ENCODE results near the gene FRMD4B. TPM values are rescaled to one million over a fixed set of nuclear protein-coding genes. Genes with fewer than 3 reads are reported as not detected.

Gene FRMD4B
- total and polyA plus RNA-seq, 2 experiments from 2014 or later: 6.4 to 12.8 TPM

DNA sequence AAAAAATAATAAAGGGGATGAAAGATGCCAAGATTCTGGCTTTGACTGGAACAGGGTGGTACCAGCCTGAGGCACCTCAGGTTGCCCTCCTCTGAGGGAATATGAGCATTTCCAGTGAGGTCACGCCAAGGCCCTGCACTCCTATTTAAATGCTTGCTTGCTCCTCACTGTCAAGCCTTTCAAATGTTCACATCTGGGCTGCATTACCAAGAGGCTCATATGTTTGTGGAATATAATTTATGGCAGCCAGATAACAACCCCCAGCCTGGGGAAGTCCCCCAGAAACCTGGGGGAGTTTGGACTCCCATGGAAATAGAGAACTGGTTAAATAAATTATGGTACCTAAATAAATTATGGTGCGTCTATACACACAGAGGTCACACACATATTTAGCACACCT lies 88.4 kb downstream of the FRMD4B start:
- H3K4me3 ChIP-seq: no peak overlapping the region
- H4K20me1 ChIP-seq (replicated peaks; ENCODE audit: insufficient read depth): no peaks in the 10 kb centered on the region
- H3K79me2 ChIP-seq (replicated peaks; ENCODE audit: insufficient read depth): no peaks in the 10 kb centered on the region
- no peak overlapping the region for H3K4me2 ChIP-seq
- no peaks in the 10 kb centered on the region for H3K9me3 Mint-ChIP-seq
- H3K27me3 ChIP-seq (ENCODE audit: insufficient read depth): no peaks in the 10 kb centered on the region
- H3K4me1 Mint-ChIP-seq: peaks cover 6% of the 10 kb centered on the region; the same call in 2 of the 3 replicates
- H3K27me3 Mint-ChIP-seq (ENCODE audit: insufficient read depth, low read depth, poor library complexity): peaks cover 3% of the 10 kb centered on the region
- H3K27ac ChIP-seq (ENCODE audit: low read depth): no peak overlapping the region
- no peak overlapping the region for H3K4me3 Mint-ChIP-seq
- no peaks in the 10 kb centered on the region for H3K36me3 Mint-ChIP-seq (ENCODE audit: low read depth)
- peaks cover 8% of the 10 kb centered on the region for H3K4me1 ChIP-seq (ENCODE audit: insufficient read depth)
- no peaks in the 10 kb centered on the region for H3K36me3 ChIP-seq (ENCODE audit: insufficient read depth)
- no peak overlapping the region for H3K27ac Mint-ChIP-seq
- no peak for ATAC-seq
- H3F3A ChIP-seq (replicated peaks; ENCODE audit: low read depth): no peaks in the 10 kb centered on the region
- H2AFZ ChIP-seq: no peak overlapping the region
- no peak for DNase-seq (ENCODE audit: low spot score)
- H3K9me2 ChIP-seq (ENCODE audit: insufficient read depth): no peaks in the 10 kb centered on the region
- no peak for TF ChIP-seq CREB1 (CRISPR knock-in tag; IDR thresholded peaks at IDR 0.05; ENCODE audit: low read depth)
- TF ChIP-seq NANOG (IDR thresholded peaks at IDR 0.05; ENCODE audit: borderline replicate concordance): no peak
- TF ChIP-seq ZNF331 (CRISPR knock-in tag; IDR thresholded peaks at IDR 0.05; ENCODE audit: low read depth): no peak
- TF ChIP-seq, protein P1, sequence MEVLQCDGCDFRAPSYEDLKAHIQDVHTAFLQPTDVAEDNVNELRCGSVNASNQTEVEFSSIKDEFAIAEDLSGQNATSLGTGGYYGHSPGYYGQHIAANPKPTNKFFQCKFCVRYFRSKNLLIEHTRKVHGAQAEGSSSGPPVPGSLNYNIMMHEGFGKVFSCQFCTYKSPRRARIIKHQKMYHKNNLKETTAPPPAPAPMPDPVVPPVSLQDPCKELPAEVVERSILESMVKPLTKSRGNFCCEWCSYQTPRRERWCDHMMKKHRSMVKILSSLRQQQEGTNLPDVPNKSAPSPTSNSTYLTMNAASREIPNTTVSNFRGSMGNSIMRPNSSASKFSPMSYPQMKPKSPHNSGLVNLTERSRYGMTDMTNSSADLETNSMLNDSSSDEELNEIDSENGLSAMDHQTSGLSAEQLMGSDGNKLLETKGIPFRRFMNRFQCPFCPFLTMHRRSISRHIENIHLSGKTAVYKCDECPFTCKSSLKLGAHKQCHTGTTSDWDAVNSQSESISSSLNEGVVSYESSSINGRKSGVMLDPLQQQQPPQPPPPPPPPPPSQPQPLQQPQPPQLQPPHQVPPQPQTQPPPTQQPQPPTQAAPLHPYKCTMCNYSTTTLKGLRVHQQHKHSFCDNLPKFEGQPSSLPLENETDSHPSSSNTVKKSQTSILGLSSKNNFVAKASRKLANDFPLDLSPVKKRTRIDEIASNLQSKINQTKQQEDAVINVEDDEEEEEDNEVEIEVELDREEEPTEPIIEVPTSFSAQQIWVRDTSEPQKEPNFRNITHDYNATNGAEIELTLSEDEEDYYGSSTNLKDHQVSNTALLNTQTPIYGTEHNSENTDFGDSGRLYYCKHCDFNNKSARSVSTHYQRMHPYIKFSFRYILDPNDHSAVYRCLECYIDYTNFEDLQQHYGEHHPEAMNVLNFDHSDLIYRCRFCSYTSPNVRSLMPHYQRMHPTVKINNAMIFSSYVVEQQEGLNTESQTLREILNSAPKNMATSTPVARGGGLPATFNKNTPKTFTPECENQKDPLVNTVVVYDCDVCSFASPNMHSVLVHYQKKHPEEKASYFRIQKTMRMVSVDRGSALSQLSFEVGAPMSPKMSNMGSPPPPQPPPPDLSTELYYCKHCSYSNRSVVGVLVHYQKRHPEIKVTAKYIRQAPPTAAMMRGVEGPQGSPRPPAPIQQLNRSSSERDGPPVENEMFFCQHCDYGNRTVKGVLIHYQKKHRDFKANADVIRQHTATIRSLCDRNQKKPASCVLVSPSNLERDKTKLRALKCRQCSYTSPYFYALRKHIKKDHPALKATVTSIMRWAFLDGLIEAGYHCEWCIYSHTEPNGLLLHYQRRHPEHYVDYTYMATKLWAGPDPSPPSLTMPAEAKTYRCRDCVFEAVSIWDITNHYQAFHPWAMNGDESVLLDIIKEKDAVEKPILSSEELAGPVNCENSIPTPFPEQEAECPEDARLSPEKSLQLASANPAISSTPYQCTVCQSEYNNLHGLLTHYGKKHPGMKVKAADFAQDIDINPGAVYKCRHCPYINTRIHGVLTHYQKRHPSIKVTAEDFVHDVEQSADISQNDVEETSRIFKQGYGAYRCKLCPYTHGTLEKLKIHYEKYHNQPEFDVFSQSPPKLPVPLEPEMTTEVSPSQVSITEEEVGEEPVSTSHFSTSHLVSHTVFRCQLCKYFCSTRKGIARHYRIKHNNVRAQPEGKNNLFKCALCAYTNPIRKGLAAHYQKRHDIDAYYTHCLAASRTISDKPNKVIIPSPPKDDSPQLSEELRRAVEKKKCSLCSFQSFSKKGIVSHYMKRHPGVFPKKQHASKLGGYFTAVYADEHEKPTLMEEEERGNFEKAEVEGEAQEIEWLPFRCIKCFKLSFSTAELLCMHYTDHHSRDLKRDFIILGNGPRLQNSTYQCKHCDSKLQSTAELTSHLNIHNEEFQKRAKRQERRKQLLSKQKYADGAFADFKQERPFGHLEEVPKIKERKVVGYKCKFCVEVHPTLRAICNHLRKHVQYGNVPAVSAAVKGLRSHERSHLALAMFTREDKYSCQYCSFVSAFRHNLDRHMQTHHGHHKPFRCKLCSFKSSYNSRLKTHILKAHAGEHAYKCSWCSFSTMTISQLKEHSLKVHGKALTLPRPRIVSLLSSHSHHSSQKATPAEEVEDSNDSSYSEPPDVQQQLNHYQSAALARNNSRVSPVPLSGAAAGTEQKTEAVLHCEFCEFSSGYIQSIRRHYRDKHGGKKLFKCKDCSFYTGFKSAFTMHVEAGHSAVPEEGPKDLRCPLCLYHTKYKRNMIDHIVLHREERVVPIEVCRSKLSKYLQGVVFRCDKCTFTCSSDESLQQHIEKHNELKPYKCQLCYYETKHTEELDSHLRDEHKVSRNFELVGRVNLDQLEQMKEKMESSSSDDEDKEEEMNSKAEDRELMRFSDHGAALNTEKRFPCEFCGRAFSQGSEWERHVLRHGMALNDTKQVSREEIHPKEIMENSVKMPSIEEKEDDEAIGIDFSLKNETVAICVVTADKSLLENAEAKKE (CRISPR knock-in tag; IDR thresholded peaks at IDR 0.05): no peak
- TF ChIP-seq EZH2 (IDR thresholded peaks at IDR 0.05; ENCODE audit: low read depth, unreplicated experiment): no peak
- TF ChIP-seq, protein P2, sequence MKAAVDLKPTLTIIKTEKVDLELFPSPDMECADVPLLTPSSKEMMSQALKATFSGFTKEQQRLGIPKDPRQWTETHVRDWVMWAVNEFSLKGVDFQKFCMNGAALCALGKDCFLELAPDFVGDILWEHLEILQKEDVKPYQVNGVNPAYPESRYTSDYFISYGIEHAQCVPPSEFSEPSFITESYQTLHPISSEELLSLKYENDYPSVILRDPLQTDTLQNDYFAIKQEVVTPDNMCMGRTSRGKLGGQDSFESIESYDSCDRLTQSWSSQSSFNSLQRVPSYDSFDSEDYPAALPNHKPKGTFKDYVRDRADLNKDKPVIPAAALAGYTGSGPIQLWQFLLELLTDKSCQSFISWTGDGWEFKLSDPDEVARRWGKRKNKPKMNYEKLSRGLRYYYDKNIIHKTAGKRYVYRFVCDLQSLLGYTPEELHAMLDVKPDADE (IDR thresholded peaks at IDR 0.05): no peak
- no peak for TF ChIP-seq CTCF (conservative IDR thresholded peaks at IDR 0.05; ENCODE audit: low read depth in 2 of 2)
- TF ChIP-seq STAT1 (IDR thresholded peaks at IDR 0.05; ENCODE audit: unreplicated experiment): no peak
- TF ChIP-seq ZNF114 (CRISPR knock-in tag; IDR thresholded peaks at IDR 0.05): no peak
- TF ChIP-seq, protein P3, sequence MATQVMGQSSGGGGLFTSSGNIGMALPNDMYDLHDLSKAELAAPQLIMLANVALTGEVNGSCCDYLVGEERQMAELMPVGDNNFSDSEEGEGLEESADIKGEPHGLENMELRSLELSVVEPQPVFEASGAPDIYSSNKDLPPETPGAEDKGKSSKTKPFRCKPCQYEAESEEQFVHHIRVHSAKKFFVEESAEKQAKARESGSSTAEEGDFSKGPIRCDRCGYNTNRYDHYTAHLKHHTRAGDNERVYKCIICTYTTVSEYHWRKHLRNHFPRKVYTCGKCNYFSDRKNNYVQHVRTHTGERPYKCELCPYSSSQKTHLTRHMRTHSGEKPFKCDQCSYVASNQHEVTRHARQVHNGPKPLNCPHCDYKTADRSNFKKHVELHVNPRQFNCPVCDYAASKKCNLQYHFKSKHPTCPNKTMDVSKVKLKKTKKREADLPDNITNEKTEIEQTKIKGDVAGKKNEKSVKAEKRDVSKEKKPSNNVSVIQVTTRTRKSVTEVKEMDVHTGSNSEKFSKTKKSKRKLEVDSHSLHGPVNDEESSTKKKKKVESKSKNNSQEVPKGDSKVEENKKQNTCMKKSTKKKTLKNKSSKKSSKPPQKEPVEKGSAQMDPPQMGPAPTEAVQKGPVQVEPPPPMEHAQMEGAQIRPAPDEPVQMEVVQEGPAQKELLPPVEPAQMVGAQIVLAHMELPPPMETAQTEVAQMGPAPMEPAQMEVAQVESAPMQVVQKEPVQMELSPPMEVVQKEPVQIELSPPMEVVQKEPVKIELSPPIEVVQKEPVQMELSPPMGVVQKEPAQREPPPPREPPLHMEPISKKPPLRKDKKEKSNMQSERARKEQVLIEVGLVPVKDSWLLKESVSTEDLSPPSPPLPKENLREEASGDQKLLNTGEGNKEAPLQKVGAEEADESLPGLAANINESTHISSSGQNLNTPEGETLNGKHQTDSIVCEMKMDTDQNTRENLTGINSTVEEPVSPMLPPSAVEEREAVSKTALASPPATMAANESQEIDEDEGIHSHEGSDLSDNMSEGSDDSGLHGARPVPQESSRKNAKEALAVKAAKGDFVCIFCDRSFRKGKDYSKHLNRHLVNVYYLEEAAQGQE (IDR thresholded peaks at IDR 0.05; ENCODE audit: unreplicated experiment): no peak
